Suprapubic skin (tissue), 4 donors: Measurements from ENCODE around the gene ASIC2. TPM values are rescaled to one million over a fixed set of nuclear protein-coding genes. Genes with fewer than 3 reads are reported as not detected.

Source experiments
- DNase-seq, 2 donors: peaks; one replicate each; pipeline ENCODE4 v3.0.0-alpha.2; 2019; ENCODE audit warnings: low spot score in 2 of 2
- H3K27ac ChIP-seq: fragments of 200-600 bp; sonication (generic); one replicate; pipeline ENCODE4 v1.5.1; 2019
- H3K27me3 ChIP-seq: fragments of 200-600 bp; sonication (generic); one replicate; pipeline ENCODE4 v1.5.1; 2019
- H3K36me3 ChIP-seq: fragments of 200-600 bp; sonication (generic); one replicate; pipeline ENCODE4 v1.5.1; 2019
- H3K4me1 ChIP-seq: fragments of 200-600 bp; sonication (generic); one replicate; pipeline ENCODE4 v1.5.1; 2019
- H3K4me3 ChIP-seq: fragments of 200-600 bp; sonication (generic); one replicate; pipeline ENCODE4 v1.5.1; 2019; ENCODE audit warnings: mild to moderate bottlenecking
- H3K9me3 ChIP-seq: fragments of 200-600 bp; sonication (generic); one replicate; pipeline ENCODE4 v1.5.1; 2019
- EP300 ChIP-seq: sonication (generic); formaldehyde crosslinking; IDR thresholded peaks from one replicate; pipeline ENCODE4 v1.6.1; 2017; ENCODE audit warnings: antibody characterized with exemption
- POLR2A ChIP-seq, 2 donors: fragments of 450-650 bp; IDR thresholded peaks; one replicate each; pipeline ENCODE4 v1.6.1; 2017; ENCODE audit warnings: antibody characterized with exemption in 2 of 2, mild to moderate bottlenecking in 2 of 2, moderate library complexity in 2 of 2
- POLR2AphosphoS5 ChIP-seq, 3 donors: sonication (generic); formaldehyde crosslinking; IDR thresholded peaks; one replicate each; pipeline ENCODE4 v1.6.1; 2017; ENCODE audit warnings: antibody characterized with exemption in 3 of 3
- WGBS: methylation state at CpG from one replicate; pipeline ENCODE4 v1.1.5; 2018; 5-methylcytosine and 5-hydroxymethylcytosine counted together
- total RNA-seq, 4 donors: library from RNA; depleted of rRNA; stranded (reverse); fragments of >200 nt; gene quantifications; one replicate each; pipeline ENCODE4 v1.1.0, GENCODE V29; 2016
- TF ChIP-seq, protein P1 (sequence below), 2 donors: fragments of 200-600 bp in 1 of 2; fragments of 450-650 bp in 1 of 2; sonication (generic) in 1 of 2; IDR thresholded peaks; one replicate each; pipeline ENCODE4 v1.5.1; 2016 to 2019; ENCODE audit warnings: antibody characterized with exemption in 2 of 2, mild to moderate bottlenecking in 1 of 2, moderate library complexity in 1 of 2

The ASIC2 gene
- total RNA-seq, 4 donors from 2014 or later: not detected

DNA sequence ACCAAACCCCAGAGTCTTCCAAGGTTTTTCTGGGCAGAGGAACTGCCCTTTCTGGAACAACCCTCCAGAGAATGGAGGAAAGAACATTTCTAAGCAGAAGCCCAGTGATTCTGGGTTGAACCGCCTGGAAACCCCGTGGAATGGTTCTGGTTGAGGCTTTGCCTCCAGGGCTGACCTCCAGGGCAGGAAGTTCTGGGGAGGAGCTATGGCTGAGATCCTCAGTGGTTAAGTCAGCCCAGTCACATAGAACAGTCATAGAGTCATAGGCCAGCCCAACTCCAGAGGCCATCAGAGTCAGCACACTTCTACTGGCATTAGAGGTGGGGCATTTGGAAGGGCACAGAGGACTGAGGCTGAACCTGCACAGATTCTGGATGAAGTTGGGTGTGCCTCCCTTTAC, 235.5 kb downstream of the ASIC2 start:
- H3K36me3 ChIP-seq: no peaks in the 10 kb centered on the region
- H3K4me3 ChIP-seq: no peak overlapping the region
- H3K27me3 ChIP-seq: peaks cover 21% of the 10 kb centered on the region
- no peak overlapping the region for H3K27ac ChIP-seq
- no peak for DNase-seq
- 80% methylated on average over 1 of the region's 2 CpGs for WGBS
- no peaks in the 10 kb centered on the region for H3K4me1 ChIP-seq
- TF ChIP-seq POLR2AphosphoS5 (IDR thresholded peaks at IDR 0.05) (no peak), EP300 (no peak), POLR2A (IDR thresholded peaks at IDR 0.05) (no peak)
- TF ChIP-seq, protein P1, sequence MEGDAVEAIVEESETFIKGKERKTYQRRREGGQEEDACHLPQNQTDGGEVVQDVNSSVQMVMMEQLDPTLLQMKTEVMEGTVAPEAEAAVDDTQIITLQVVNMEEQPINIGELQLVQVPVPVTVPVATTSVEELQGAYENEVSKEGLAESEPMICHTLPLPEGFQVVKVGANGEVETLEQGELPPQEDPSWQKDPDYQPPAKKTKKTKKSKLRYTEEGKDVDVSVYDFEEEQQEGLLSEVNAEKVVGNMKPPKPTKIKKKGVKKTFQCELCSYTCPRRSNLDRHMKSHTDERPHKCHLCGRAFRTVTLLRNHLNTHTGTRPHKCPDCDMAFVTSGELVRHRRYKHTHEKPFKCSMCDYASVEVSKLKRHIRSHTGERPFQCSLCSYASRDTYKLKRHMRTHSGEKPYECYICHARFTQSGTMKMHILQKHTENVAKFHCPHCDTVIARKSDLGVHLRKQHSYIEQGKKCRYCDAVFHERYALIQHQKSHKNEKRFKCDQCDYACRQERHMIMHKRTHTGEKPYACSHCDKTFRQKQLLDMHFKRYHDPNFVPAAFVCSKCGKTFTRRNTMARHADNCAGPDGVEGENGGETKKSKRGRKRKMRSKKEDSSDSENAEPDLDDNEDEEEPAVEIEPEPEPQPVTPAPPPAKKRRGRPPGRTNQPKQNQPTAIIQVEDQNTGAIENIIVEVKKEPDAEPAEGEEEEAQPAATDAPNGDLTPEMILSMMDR (IDR thresholded peaks at IDR 0.05): no peak
- H3K9me3 ChIP-seq: no peaks in the 10 kb centered on the region

DNA sequence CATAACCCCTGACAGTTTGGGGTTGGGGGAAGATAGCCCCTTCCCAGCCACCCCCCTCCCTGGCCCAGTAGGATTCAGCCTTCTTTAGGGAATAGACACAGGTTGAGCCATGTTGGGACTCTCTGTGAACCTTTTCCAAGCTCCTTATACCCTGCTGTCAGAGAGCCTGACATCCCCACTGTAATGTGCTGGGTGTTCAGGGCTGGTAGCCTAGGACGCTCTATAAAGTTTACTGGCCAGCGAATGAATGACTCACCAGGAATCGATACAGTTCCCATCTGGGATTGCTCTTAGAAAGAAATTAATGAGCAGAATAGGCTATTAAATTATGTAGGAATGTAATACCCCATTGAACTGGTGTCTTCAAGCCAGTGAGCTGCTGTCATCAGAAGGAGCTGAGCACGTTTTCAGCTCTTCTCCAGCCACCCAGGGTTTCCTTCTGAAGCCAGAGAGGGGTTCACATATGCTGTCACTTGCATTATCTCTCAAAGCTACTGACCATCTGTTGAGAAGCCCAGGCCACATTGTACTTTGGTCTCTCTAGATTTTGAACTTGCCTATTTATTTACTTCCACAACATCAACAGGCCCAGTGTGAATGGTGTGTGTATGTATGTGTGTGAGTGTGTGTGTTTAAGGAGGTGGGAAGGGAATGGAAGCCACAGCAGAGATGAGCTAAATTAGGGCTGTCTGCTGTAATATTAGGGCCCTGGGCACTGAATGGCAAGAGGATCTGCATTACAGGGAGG, 236.5 kb downstream of the ASIC2 start:
- WGBS: 49% methylated on average over 4 of the region's 4 CpGs
- H3K4me3 ChIP-seq: no peak overlapping the region
- no peak overlapping the region for H3K27ac ChIP-seq
- no peak for DNase-seq
- peaks cover 24% of the 10 kb centered on the region for H3K27me3 ChIP-seq
- no peaks in the 10 kb centered on the region for H3K4me1 ChIP-seq
- no peaks in the 10 kb centered on the region for H3K36me3 ChIP-seq
- no peak for TF ChIP-seq EP300
- H3K9me3 ChIP-seq: no peaks in the 10 kb centered on the region

DNA sequence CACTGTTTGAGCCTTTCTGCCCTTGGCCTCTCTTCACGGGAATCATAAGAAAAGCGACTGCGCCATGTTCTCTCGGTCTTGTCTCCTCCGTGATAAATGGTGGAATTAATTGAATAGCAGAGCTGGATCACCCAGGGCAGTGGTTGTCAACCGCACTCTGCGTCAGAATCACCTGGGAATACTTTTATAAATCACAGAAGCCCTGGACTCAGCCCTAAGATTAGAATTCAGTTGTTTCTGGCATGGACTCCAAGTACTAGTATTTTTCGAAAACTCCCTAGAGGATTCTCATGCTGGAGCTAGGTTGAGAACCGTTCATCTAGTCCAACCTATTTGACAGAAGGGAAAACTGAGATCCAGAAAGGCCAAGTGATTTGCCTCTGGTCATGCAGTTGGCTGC, 237.3 kb downstream of the ASIC2 start:
- Histone ChIP-seq H3K4me3 (no peak overlapping the region), H3K9me3 (no peaks in the 10 kb centered on the region), H3K27ac (no peak overlapping the region), H3K36me3 (no peaks in the 10 kb centered on the region), H3K4me1 (no peaks in the 10 kb centered on the region), H3K27me3 (peaks cover 29% of the 10 kb centered on the region)
- WGBS: 88% methylated on average over 9 of the region's 9 CpGs
- TF ChIP-seq, protein P1 (IDR thresholded peaks at IDR 0.05): no peak
- TF ChIP-seq POLR2A (IDR thresholded peaks at IDR 0.05) (no peak), POLR2AphosphoS5 (IDR thresholded peaks at IDR 0.05) (no peak), EP300 (no peak)
- no peak for DNase-seq

DNA sequence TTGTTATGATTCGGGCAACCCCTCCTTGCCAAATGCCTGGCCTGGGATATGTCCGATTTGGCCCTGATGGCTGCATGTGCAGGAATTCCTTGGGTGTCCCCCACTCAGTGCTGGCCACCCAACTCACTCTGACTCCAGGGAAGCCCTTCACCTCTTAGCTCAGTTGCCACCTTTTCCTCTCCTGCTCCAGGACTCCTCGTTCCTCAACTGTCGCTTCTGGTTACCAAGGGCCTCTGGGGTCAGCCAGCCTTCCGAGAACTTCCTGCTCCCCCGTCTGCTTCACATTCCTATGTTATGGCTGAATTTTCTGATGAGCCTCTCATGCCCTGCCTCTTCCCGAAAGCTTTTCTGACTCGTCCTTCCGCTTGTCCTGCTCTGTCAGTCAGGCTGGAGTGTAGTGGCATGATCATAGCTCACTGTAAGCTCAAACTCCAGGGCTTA, 237.9 kb downstream of the ASIC2 start:
- no peak for DNase-seq
- H3K36me3 ChIP-seq: no peaks in the 10 kb centered on the region
- H3K27me3 ChIP-seq: peaks cover 30% of the 10 kb centered on the region
- H3K4me1 ChIP-seq: no peaks in the 10 kb centered on the region
- H3K4me3 ChIP-seq: no peak overlapping the region
- no peak overlapping the region for H3K27ac ChIP-seq
- TF ChIP-seq EP300: no peak
- TF ChIP-seq POLR2AphosphoS5 (IDR thresholded peaks at IDR 0.05): no peak
- TF ChIP-seq, protein P1 (IDR thresholded peaks at IDR 0.05): no peak
- no peak for TF ChIP-seq POLR2A (IDR thresholded peaks at IDR 0.05)
- 68% methylated on average over 9 of the region's 9 CpGs for WGBS
- no peaks in the 10 kb centered on the region for H3K9me3 ChIP-seq

DNA sequence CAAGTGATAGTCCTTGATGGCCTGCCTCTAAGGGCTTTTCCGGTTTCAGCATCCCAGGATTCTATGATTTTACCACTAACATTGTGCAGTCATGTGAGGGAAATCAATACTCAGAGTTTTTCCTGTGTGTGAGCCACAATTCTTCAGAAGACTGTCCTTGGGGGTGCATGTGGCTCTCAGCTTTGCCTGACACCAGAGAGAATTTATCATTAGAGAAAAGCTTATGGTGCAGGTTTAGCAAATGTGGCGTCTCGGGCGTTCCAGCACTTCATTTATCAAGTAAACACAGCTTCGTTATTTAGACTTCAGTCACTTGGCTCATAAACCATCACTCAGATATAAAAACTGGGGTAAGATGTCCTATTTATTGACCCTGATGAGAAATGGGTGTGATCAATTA, 238.7 kb downstream of the ASIC2 start:
- no peaks in the 10 kb centered on the region for H3K9me3 ChIP-seq
- no peak for DNase-seq
- TF ChIP-seq POLR2AphosphoS5 (IDR thresholded peaks at IDR 0.05) (no peak), POLR2A (IDR thresholded peaks at IDR 0.05) (no peak), EP300 (no peak)
- TF ChIP-seq, protein P1 (IDR thresholded peaks at IDR 0.05): no peak
- 79% methylated on average over 5 of the region's 5 CpGs for WGBS
- H3K36me3 ChIP-seq: no peaks in the 10 kb centered on the region
- H3K4me1 ChIP-seq: no peaks in the 10 kb centered on the region
- no peak overlapping the region for H3K4me3 ChIP-seq
- peaks cover 30% of the 10 kb centered on the region for H3K27me3 ChIP-seq
- no peak overlapping the region for H3K27ac ChIP-seq
